ENCODE data around the gene RAB44.
"Not testable (repeated sequence)": the region's sequence is repeated elsewhere in the genome, so short reads cannot be mapped to it uniquely, and the experiment has no call there.

DNA sequence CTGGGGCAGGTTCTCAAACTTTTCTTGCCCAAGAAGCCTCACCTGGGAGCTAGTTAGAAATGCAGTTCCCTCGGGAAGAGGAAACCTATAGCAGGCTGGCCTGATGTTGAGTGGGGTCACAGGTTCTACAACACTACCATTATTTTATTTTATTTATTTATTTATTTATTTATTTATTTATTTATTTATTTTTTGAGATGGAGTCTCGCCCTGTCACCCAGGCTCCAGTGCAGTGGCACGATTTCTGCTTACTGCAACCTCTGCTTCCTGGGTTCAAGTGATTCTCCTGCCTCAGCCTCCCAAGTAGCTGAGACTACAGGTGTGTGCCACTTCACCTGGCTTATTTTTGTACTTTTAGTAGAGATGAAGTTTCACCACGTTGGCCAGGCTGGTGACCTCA is 26.4 kb downstream of the RAB44 start:
- TF ChIP-seq, protein P1, sequence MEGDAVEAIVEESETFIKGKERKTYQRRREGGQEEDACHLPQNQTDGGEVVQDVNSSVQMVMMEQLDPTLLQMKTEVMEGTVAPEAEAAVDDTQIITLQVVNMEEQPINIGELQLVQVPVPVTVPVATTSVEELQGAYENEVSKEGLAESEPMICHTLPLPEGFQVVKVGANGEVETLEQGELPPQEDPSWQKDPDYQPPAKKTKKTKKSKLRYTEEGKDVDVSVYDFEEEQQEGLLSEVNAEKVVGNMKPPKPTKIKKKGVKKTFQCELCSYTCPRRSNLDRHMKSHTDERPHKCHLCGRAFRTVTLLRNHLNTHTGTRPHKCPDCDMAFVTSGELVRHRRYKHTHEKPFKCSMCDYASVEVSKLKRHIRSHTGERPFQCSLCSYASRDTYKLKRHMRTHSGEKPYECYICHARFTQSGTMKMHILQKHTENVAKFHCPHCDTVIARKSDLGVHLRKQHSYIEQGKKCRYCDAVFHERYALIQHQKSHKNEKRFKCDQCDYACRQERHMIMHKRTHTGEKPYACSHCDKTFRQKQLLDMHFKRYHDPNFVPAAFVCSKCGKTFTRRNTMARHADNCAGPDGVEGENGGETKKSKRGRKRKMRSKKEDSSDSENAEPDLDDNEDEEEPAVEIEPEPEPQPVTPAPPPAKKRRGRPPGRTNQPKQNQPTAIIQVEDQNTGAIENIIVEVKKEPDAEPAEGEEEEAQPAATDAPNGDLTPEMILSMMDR (IDR thresholded peaks at IDR 0.05; ENCODE audit: poor library complexity): not testable (repeated sequence)
- not testable (repeated sequence) for TF ChIP-seq EZH2 (IDR thresholded peaks at IDR 0.05; ENCODE audit: borderline replicate concordance); EZH2phosphoT487 (IDR thresholded peaks at IDR 0.05; ENCODE audit: low read depth, severe bottlenecking, unreplicated experiment)

All from hepatocyte (in vitro differentiated cells).